Activated CD4-positive, CD25-positive, alpha-beta regulatory T cell treated with anti-CD3 and anti-CD28 coated beads, Interleukin-2, amount 50 U/mL, for 16 hours (primary cell): ENCODE results near the gene HOXC6.

ENCODE experiments used
- DNase-seq: peaks from one replicate; pipeline ENCODE4 v3.0.0-alpha.2; 2020; ENCODE audit warnings: low read depth, low spot score

Gene HOXC6

GRCh38 chr12:54028314-54029201, at the start of gene HOXC6:
HOXC6 (plus strand) TSS chr12:54028440; CDS start chr12:54028522, 82 bp downstream.
- no peak for DNase-seq

- DNase-seq: no peak
Observed at GRCh38 chr12:53978477-53979356, 49.5 kb upstream of the HOXC6 start.

DNA sequence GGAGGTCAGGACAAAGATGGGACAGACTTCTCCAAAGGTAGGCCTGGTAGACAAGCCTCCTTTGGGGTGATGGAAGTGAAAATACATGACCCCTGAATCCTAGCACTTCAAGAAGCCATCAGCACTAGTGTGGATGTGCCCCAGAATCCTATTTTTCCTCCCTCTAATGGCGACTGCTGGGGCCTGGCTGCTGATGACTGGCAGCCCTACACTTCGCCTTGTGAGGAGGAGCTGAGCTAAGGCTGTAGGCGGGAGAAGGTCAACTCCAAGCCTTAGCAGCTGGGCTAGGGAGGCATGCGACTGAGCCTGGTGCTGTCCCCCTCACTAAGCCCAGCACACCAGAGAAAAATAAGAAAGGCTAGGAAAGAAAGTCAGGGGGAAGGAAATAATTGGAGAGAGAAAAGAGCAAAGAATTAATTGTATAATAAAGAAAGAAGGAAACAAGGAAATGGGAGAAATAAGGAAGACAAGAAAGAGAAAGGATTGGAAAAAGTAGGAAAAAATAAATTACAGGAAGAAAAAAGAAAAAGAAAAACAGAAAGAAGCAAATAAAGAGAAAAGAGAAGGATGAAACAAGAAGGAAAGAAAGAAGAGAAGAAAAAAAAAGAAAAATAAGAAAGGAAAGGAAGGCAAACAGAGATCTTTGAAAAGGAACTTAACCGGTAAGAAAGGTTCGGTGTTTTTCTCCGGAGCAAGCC, 48.0 kb upstream of the HOXC6 start:
- DNase-seq: no peak

DNA sequence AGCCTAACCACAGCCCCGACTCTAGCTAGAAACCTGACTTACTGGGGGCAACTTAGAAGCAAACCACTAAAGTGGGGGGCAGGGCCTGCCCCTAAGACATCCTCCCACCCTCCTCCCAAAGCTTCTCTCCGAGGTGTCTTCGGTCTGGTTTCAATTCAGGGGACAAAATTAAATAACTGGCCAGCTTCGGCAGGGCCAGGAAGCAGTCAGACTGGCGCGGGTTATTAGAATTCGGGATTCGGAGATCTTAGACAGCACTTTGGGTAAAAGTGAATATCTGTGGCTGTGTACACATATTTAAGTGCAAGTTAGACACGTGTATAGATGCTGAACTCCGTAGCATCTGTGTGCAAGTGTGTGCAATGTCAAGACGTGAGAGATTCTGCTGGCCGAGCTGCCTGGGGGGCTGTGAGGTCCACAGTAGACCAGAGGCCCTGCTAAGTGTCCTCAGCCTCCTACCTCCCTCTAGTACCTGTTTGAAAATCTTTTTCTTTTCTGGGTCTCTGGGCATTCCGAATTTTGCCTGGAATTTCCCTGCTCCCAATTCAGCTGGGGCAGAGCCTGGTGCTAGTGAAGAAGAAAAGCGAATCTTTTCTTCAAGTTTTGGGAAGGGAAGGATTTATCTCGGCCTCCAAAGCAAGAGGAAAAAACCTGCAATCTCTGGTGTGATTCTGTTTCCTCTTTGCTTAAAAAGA, 47.3 kb upstream of the HOXC6 start:
- DNase-seq: no peak

DNA sequence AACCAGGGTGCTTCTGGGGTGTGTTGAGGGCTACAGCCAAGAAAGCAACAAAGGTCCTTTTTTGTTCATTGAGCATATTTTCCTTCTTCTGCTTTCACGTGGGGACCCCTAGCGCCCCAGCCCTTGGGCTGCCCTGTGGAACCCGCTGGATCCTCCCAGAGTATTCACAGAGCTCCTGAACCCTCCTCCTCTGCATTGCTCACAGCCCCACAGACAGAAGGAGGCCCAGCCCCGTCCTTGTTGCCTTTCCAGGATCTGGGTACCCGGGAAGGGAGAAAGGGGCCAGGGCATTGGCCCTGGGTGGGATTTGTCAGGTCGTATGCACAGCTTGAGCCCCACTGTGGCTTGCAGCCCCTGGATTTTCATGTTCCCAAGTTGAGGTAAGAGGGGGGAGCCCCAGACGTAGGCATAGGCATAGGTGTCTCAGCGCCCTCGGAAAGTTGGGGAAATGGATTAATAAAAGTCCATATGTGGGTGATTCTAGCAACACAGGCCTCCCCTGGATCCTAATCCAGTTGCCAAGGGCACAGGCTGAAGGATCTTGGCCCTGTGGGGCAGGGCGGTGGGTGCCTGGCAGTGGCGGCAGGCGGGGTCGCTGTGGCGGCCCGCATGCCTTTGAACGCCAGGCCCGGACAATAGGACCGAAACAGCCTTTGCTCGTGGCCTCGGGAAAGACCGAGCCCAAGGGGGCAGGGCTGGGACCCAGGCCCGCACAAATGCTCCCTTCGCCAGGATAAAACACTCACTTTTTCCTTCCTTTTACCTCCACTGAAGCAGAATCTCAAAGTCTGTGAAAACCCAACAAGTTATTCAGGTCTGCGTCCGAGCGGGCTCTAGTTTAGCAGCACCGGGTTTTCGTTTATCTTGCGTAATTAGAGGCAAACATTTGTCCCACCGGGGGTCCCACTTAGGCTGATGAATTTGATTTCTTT, 46.3 kb upstream of the HOXC6 start:
- DNase-seq: no peak

DNA sequence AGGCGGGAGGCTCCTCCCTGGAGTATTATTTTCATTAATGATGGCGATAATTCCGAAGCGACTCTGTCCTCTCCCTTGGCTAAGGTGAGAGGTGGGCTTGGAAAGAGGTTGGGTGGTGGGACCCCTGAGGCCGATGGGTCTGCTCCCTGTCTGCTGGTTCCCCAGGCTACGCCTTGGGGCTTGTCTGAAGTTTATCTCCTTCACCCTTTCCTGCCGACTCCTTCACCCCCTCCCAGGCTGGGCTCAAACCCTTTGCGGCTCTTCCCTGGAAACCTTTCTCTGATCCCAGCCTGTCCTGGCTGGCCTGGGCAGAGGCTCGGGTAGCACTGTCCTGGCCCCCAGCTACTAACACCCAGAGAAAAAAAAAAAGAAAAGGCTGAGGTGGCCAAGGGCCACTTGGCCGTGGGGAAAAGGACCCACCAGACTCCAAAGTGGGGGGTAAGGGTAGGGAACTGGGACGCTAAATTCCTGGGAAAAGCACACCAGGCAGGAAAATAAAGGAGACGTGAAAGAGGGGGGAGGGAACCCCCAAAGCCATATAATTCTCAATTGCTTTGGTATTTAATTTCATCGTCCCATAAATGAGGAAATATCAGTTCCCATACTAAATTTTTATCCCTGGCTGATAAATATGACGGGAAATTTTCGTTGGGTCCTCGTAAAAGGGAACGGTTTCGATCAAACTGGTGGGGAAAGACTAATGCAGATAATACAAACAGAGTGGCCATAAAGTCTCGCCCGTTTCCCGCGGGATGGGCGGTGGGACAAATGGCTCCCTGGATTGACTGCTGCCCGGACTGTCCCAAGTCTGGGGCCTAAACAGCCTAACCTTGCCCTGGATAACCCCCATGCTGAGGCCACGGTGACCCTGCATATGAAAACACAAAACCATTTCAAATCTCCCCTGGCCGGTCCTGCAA, 45.3 kb upstream of the HOXC6 start:
- no peak for DNase-seq

- no peak for DNase-seq
Observed at GRCh38 chr12:53983568-53983949, 44.7 kb upstream of the HOXC6 start.

- DNase-seq: no peak
Observed at GRCh38 chr12:53983950-53984572, 44.2 kb upstream of the HOXC6 start.

GRCh38 chr12:53984901-53985691, 43.1 kb upstream of the HOXC6 start, which contains the start of gene HOXC10:
HOXC10 (plus strand) TSS chr12:53985146; CDS start chr12:53985260, 114 bp downstream.
- peak; percentile 48 for DNase-seq

- DNase-seq: no peak
Observed at GRCh38 chr12:53985692-53985993, 42.6 kb upstream of the HOXC6 start.

DNA sequence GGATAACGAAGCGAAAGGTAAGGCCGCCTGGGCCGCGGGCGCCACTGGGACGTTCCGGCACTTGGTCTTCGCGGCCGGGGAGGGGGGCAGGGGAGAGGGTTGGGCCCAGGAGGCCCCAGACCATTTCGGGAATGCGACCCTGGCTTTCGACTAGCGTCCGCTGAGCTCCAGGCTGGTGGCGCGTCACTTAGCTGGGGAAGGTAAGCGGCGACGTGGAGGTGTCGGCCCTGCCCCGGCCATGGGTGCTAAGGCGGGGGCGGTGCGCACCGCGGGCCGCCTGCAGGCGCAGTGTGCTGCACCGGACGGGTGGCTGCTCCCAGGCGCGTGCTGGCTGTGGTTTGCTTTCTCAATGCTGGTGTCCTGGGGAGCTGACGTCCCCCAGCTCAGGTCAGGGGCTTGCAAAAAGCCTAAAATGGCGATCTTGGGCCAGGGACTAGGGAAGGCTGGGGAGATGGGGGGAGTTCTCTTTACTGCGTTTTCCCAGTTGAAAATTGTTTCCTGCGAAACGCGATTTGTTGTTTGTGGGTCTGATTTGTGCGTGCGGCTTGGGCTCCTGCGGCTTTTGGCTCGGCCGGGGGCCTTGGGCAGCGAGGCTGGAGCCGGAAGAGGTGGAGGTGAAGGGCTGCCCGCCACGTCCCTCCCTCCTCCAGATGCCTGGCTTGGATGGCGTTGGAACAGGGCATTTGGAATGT, 42.1 kb upstream of the HOXC6 start:
- DNase-seq: no peak

DNA sequence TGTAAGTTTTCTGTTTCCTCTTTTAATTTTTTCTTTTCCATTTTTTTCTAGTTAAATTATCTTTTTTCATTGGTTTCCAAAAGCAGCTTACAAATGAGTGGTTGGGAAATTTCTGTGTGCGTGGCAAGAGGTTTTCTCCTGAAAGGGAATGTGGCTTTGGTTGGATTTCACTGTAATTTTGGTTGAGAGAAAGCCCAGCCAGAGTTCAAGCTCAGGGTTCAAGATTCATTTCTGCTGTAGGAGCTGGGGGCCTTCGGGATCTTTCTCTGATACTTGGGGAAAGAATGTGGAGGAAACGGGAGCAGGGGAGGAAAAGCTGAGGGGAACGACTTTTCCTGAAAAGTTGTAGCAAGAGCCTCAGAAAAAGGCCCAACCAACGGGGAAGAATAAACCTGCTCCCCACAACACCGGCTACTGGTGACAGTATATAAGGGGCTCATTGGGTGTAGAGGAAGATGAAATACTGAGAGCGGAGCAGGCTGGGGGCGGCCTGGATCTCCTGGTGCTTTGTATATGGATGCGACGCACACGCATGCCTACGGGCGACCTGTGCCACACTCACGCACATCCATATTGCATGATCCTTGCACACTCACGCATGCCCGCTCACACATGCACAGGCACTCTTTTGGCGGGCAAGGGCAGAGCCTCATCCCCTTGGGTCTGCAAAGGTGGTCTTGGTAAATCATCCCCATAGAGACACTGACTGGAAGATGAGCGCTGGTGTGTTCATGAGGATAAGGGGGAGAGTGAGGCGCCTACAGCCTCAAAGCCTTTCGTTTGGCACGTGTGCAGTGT, 41.4 kb upstream of the HOXC6 start:
- no peak for DNase-seq

- no peak for DNase-seq
Observed at GRCh38 chr12:53987787-53988230, 40.4 kb upstream of the HOXC6 start.

DNA sequence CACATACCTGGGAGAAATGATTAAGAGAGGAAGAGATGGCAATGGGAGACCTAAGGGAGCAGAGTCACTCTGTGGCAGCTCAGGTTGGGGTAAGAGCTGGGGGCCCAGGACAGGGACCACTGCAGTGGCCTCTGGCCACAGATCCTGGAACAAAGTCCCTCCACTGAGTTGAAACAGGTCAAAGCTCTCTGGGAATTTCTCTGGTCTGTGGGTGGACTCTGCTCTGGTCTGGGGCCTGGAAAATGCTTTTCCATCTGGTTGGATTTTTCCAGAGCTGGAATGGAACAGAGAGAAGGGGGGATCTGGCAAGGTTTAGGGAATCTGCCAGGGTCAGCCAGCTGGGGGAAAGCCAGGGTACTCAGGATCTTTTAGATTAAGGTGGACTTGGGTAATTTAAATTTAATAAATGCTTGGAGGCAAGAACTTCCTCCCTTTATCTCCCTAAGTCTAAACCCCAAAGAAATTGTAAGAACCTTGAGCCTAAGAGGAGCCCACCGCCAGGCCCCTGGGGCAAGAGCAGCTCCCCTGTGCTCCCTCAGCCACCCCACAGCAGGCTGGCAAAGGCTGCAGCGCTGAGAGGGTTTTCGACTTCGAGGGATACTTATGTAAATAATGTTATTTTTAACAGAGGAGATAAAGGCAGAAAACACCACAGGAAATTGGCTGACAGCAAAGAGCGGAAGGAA, 39.6 kb upstream of the HOXC6 start:
- DNase-seq: no peak

DNA sequence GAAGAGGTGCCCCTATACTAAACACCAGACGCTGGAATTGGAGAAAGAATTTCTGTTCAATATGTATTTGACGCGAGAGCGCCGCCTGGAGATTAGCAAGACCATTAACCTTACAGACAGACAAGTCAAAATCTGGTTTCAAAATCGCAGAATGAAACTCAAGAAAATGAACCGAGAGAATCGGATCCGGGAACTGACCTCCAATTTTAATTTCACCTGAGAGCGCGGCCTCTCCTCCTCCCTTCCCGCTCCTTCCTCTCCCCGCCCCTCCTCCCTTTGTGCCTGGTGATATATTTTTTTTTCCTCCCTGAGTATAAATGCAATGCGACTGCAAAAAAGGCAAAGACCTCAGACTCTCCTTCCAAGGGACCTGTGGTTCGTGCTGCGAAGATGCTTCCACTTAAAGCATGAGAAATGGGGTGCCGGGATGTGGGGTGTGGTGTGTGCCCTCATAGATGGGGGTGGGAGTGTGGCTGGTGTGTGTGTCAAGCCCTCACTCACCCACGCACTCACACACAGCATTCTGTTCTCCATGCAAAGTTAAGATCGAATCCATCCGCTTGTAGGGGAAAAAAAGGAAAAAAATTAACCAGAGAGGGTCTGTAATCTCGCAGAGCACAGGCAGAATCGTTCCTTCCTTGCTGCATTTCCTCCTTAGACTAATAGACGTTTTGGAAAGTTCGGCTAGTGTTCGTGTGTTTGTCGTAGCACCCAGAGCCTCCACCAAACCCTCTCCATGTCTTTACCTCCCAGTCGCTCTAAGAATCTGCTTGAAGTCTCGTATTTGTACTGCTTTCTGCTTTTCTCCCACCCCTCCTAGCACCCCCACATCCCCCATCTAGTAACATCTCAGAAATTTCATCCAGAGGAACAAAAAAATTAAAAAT, 38.8 kb upstream of the HOXC6 start:
- no peak for DNase-seq
